Stimulated activated CD4-positive, alpha-beta T cell treated with anti-CD3 and anti-CD28 coated beads, TNF-alpha, amount 100 ng/mL, for 1 hour (primary cell): ENCODE results near the gene RHCG.

Source experiments
- DNase-seq, 3 donors: peaks; one replicate each; pipeline ENCODE4 v3.0.0-alpha.2; 2020; ENCODE audit warnings: low read depth in 3 of 3, low spot score in 1 of 3

RHCG gene

DNA sequence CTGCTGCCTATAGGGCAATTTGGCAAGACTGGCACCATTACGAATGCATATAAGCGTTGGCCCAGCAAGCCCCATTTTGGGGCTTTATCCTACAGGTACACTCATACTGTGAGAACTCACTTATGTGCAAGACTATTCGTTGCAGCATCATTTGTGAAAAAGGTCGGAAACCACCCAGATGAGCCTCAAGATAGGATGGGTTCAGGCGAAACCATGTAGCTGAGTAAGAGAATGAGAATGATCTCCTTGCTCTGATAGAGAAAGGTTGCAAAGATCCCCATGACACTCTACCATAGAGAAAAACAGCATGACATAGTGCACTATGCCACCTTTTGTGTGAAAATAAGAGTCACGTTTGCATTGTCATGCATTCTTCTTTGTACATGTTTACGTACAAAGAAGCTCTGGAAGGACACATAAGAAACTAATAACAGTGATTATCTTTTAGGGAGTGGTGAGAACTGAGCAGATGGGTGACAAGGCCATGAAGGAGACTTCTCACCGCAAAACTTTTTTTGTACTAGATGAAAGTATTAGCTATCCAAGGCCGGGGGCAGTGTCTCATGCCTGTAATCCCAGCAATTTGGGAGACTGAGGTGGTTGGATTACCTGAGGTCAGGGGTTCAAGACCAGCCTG, 50.0 kb downstream of the RHCG start:
- DNase-seq: no peak

- no peak for DNase-seq
These were observed 50.9 kb downstream of the RHCG start for GRCh38 chr15:89445518-89445917.

DNA sequence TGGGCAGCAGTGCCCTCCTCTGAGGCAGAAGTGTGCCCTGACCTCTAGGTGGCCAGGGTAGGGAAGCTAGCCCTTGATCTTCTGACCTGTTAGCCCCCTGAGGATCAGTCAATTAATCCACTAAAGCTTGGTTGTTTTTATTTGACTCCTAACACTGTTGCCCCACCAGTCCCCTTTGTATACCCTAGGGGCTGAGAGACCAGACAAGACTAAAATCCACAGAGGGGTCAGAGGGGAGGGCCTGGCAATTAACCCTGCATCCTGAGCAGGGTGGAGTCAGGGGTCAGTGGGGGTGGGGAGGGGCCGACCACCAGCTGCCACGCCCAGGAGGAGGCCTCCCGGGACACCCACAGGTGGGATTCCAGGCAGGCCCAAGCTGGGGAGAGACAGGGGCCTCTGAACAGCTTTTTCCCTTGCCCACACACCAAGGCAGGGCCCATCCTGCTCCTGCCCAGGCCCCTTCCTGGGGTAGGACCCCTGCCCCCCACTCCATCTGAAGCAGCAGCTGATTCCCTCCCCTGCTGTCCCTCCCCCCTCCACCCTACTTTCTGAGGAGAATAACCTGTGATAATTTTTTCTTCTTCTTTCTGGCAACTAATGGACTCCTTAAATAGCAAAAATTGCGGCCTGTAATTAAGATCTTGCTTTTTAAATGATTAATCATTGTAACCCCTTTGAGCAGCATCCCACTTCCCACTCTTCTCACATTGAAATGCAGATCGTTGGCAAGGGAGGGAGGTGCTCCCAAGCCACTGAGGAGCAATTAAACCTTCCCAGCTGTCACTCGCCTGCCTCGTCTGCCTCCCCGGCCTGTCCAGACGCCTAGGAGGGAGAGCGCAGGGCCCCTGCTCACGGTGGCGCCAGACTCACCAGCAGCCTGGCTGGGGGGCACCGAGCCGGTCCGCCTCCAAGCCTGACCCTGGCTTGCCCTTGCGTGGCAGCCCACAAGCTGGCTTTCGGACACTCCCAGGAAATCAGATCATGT, 51.9 kb downstream of the RHCG start:
- no peak for DNase-seq

DNA sequence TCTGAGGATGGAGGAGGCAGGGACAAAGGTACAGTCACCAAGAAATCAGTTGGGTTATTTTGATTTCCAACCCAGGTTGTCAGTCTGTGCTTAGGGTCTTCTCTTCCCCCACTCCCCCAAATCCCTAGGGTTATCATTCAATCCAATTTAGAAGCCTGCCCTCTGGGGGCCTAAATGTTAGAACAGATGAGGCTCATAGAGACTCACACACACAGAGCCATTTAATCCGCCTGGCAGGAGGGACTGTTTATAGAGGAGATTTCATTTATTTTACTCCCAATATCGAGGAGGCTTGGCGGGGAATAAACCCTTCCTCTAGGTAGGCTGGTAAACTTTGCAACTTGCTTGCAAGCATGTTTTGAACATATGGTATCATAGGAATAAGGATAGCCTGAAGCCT, 52.8 kb downstream of the RHCG start:
- DNase-seq: no peak

- peak in 1 of 3 donors; percentile 23 for DNase-seq
These were observed 53.6 kb downstream of the RHCG start for GRCh38 chr15:89442671-89443307.

- no peak for DNase-seq
These were observed 54.2 kb downstream of the RHCG start for GRCh38 chr15:89442155-89442554.

GRCh38 chr15:89441295-89441812, 55.0 kb downstream of the RHCG start:
- no peak for DNase-seq

DNA sequence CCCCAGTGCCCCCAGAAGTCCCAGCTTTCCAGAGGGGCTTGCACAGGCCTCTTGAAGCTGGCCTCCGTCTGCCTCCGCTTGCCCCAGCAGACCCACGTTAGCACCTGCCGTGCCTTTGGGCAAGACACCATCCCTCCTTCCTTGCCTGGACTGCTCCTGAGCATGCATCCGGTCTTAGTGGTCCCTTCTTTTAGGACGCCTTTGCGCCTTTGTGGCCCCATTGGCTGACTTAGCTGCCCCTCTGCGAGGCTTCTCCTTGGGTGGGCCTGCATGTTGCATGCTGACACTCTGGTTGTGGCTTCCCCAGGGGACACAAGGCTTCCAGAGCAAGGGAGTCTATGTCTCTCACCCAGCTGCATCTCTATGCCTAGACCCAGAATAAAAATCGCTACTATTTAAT, 56.6 kb downstream of the RHCG start:
- DNase-seq: no peak

DNA sequence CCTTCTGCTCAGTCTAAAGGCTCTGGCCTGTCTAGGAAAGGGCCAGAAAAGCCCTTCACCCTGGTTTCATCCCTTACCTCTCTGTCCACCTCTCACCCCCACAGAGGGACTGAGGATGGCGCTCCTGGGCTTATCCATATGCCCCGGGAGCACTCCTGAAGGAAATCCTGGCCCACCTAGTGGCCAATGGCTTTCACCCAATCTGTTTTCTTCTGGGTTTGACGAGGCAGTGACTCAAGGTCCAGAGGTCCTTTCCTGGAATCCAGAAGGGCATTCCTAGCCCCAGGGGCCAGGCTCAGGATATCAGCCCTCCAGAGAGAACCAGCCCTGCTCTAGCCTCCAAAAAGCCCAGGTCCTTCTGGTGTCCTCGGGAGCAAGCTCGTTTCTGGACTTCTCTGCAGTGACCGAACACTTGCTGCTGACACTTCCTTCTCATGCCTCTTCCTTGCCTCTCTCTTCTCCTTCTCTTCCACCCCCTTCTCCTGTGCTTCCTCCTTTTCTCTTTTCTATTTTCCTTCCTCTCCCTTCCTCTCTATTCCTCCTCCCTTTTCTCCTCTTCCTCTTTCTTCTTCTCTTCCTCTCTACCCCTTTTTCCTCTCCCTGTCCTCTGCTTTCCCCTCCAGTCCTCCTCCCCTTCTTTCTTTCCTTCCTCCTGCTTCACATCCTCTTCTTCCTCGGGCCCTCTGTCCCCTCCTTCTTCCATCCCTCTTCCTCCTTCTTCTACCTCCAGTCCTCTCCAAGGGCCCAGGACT, 59.6 kb downstream of the RHCG start:
- DNase-seq: no peak

GRCh38 chr15:89435362-89435761, 61.0 kb downstream of the RHCG start:
- DNase-seq: no peak

DNA sequence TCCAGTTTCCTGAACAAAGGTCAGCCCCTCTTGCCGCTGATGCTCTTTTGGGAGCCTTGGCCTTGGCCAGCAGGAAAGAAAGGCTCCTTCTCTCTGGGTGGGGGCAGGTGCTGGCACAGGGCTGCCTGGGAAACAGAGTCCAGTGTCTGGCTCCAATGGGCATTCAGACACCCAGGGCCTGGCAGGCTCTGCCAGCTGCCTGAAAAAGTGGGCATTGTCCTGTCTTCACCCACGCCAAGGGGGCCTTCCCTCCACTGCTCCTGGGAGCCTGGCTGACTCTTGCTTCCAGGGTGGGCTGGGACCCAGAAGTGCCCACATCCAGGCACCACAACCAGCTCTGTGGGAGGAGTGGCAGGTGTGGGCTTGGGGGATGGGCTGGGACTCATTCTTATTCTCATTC, 62.7 kb downstream of the RHCG start:
- no peak for DNase-seq

GRCh38 chr15:89430530-89431341, 65.6 kb downstream of the RHCG start:
- peak; percentile 46 to 97 (median 78) for DNase-seq

- DNase-seq: no peak
These were observed 66.4 kb downstream of the RHCG start for GRCh38 chr15:89429986-89430385.

DNA sequence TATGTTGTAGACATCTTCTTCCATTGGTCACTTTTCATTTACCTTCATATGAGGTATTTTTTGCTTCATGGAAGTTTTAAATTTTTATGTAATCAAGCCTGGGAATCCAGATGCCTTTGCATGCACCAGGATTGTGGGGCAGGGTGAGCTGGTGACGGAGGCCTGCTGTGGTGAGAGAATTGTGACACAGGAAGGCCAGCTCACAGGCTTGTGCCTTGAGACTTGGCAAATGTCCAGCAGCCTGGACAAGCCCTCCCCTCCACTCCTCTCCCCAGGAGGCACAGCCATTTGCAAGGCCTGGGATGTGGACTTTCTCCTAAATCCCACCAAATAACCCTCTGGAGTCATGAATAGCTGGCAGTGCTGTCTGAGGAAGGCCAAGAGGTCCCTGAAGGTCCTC, 67.4 kb downstream of the RHCG start:
- no peak for DNase-seq

GRCh38 chr15:89428246-89428645, 68.1 kb downstream of the RHCG start:
- no peak for DNase-seq

DNA sequence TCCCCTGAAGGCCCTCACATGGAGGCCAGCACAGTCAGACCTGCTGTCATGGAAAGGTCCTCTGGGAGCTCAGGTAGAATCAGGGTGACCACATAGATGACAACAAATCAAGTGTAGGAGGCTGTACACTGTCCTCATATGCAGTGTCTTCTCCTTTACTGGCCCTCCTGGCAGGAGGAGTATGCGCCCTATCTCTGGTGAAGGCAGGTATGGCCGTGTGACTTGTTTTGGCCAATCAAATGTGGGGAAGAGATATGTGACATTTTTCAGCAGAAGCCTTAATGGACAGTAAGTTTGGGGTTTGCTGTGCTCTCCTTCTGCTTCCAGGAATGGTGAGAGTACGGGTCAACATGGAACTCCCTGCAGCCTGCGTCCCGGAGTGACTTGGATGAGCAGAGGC, 69.9 kb downstream of the RHCG start:
- no peak for DNase-seq

GRCh38 chr15:89423981-89424380, 72.4 kb downstream of the RHCG start:
- no peak for DNase-seq
